IPS DF 6.9 (cell line): ENCODE results near the gene CHM.
"Not testable (repeated sequence)": the region's sequence is repeated elsewhere in the genome, so short reads cannot be mapped to it uniquely, and the experiment has no call there.

Experiments used
- DNase-seq: peaks from one replicate; pipeline ENCODE4 v3.0.0-alpha.2; 2013; ENCODE audit warnings: low read depth, low spot score
- H3K27ac ChIP-seq: one replicate; pipeline ENCODE4 v1.5.1; 2013; ENCODE audit warnings: low read length, control low read depth
- H3K27me3 ChIP-seq: 2 replicates; pipeline ENCODE4 v1.6.1; 2013; ENCODE audit warnings: mild to moderate bottlenecking, low read length; ENCODE audit not compliant: control insufficient read depth, insufficient read depth
- H3K36me3 ChIP-seq: 2 replicates; pipeline ENCODE4 v1.6.1; 2013; ENCODE audit warnings: low read length; ENCODE audit not compliant: control insufficient read depth, insufficient read depth
- H3K4me1 ChIP-seq: 2 replicates; pipeline ENCODE4 v1.6.1; 2013; ENCODE audit warnings: low read length; ENCODE audit not compliant: control insufficient read depth, insufficient read depth
- H3K4me3 ChIP-seq: 2 replicates; pipeline ENCODE4 v1.5.1; 2013; ENCODE audit warnings: mild to moderate bottlenecking, low read length
- H3K9me3 ChIP-seq: 2 replicates; pipeline ENCODE4 v1.6.1; 2013; ENCODE audit warnings: low read length, inconsistent platforms; ENCODE audit not compliant: control insufficient read depth, insufficient read depth
- WGBS: extraction: QIAGEN DNeasy Blood & Tissue Kit; methylation state at CpG from one replicate; pipeline ENCODE4 v1.1.7; 2013; ENCODE audit warnings: mixed read lengths, missing lambda C conversion rate; ENCODE audit not compliant: insufficient read length, insufficient coverage; 5-methylcytosine and 5-hydroxymethylcytosine counted together

The CHM gene

DNA sequence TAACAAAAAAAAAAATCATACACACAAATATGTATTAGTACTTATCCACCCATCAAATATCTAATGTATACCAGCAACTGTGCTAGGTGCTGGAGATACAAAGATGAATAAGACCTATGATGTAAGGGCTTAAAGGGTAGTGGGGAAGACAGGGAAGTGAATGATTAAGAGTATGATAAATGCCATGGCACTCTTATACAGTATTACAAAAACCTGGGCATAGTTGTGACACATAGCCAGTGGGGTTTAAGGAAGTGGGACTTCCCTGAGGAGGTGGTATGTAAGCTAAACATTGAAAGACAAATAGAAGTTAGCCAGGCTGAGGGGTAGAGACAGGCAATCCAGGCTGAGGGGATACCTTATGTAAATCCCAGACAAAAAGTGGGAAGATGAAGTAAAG lies 23.5 kb downstream of the CHM start:
- no peaks in the 10 kb centered on the region for H3K9me3 ChIP-seq
- H3K36me3 ChIP-seq: no peaks in the 10 kb centered on the region
- H3K4me3 ChIP-seq: no peak overlapping the region
- H3K27me3 ChIP-seq: no peaks in the 10 kb centered on the region
- H3K4me1 ChIP-seq: no peaks in the 10 kb centered on the region
- H3K27ac ChIP-seq: no peak overlapping the region
- no peak for DNase-seq

DNA sequence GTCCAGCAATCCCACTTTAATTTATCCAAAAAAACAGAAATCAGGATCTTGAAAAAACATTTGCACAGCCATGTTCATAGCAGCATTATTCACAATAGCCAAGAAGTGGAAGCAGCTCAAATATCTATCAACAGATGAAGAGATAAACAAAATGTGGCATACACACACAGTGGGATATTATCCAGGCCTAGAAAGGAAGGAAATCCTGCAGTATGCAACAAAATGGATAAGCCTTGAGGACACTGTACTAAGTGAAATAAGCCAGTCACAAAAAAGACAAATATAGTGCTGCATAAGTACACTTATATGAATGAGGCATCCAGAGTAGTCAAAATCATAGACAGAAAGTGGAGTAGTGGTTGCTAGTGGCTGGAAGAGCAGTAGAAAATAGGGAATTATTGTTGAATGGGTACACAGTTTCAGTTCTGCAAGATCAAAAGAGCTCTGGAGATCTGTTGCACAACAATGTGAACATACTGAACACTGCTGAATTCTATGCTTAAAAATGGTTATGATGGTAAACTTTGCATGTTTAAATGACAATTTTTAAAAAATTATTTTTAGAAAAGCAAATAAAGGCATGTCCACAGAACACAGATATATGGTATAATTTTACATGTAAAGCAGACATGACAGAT lies 25.6 kb downstream of the CHM start:
- no peaks in the 10 kb centered on the region for H3K4me1 ChIP-seq
- no peak for DNase-seq
- no peaks in the 10 kb centered on the region for H3K9me3 ChIP-seq
- H3K27me3 ChIP-seq: no peaks in the 10 kb centered on the region
- no peak overlapping the region for H3K4me3 ChIP-seq
- no peak overlapping the region for H3K27ac ChIP-seq
- no peaks in the 10 kb centered on the region for H3K36me3 ChIP-seq

DNA sequence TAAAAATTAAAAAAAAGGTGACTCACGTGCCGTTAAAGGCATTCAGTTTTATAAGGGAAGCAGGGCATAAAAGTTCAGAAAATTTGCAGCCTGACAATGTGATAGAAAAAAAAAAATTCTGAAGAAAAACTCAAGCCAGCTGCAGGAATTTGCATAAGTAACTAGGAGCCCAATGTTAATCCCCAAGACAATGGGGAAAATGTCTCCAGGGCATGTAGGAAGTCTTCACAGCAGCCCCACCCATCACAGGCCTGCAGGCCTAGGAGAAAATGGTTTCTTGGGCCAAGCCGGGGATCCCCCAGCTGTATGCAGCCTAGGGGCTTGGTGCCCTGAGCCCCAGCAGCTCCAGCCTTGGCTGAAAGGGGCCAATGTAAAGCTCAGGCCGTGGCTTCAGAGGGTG lies 31.2 kb downstream of the CHM start:
- no CpG with 5 or more reads among the region's 4 CpGs for whole genome bisulfite sequencing
- Histone ChIP-seq H3K9me3 (no peaks in the 10 kb centered on the region), H3K27ac (no peak overlapping the region), H3K4me1 (no peaks in the 10 kb centered on the region), H3K36me3 (no peaks in the 10 kb centered on the region), H3K4me3 (no peak overlapping the region), H3K27me3 (no peaks in the 10 kb centered on the region)
- no peak for DNase-seq

DNA sequence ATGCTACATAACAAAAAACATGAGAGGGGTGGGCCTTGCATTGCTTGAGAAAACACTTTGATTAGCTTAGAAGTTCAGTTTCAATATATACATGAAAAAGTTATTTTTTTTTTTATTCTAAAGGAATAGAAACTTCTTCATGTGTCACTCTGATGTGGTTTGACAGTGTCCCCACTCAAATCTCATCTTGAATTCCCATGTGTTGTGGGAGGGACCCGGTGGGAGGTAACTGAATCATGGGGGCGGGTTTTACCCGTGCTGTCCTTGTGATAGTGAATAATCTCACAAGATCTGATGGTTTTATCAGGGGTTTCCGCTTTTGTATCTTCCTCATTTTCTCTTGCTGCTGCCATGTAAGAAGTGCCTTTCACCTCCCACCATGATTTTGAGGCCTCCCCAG lies 32.4 kb downstream of the CHM start:
- not testable (repeated sequence) for H3K4me1 ChIP-seq, H3K4me3 ChIP-seq, H3K27me3 ChIP-seq, H3K27ac ChIP-seq, H3K36me3 ChIP-seq, H3K9me3 ChIP-seq, DNase-seq
- no CpG with 5 or more reads among the region's 4 CpGs for WGBS

DNA sequence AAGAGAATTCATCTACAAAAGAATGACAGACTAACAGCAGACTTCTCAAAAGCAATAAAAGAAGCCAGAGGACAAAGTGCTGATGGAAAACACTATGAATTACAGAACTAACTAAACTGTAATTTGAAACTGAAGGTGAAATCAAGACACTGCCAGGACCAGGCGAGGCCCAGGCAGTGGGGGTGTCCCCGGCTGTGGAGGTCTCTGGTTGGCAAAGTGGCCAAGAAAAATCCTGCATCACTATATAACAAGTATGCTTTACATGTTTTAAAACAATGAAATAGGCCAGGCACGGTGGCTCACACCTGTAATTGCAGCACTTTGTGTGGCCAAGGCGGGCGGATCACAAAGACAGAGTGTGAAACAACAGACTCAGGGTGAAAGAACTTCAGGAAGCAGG lies 32.9 kb downstream of the CHM start:
- Histone ChIP-seq H3K9me3 (no peaks in the 10 kb centered on the region), H3K27ac (no peak overlapping the region), H3K36me3 (no peaks in the 10 kb centered on the region), H3K4me3 (no peak overlapping the region), H3K27me3 (no peaks in the 10 kb centered on the region), H3K4me1 (no peaks in the 10 kb centered on the region)
- WGBS: no CpG with 5 or more reads among the region's 5 CpGs
- DNase-seq: no peak

DNA sequence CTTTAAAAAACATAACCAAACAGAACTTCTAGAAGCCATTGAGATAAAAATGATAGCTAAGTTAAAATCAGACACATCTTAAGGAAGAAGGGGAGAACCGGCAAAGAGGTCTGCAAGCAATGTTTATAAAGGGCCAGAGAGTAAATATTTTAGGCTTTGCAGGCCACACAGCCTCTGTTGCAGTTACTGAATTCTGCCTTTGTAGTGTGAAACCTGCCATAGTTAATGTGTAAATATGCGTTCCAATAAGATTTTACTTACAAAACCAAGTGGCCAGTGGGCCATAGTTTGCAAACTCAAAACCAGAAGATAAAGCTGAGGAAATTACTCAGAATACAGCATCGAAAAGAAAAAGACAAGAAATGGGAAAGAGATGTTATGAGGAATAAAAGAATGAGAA lies 33.6 kb downstream of the CHM start:
- H3K4me3 ChIP-seq: no peak overlapping the region
- no peaks in the 10 kb centered on the region for H3K4me1 ChIP-seq
- no peak for DNase-seq
- no peak overlapping the region for H3K27ac ChIP-seq
- WGBS: no CpG with 5 or more reads among the region's 3 CpGs
- no peaks in the 10 kb centered on the region for H3K36me3 ChIP-seq
- no peaks in the 10 kb centered on the region for H3K9me3 ChIP-seq
- no peaks in the 10 kb centered on the region for H3K27me3 ChIP-seq

DNA sequence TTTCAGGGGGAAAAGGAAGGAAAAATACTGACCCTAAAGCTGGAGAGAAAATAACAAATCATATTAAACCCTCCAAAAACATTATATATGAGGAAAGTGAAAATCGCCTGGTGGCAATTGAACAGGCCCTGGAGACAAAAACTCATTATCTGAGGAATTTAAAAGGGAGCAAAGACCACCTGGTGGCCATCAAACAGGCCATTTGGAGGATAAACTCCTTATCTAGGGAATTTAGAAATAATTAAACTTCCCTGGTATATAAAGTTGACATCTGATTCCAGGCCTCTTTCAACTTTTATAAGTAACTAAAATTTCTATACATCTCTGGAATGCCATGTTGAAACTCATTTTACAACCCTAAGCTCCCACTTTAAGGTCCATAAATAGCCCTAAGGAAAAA lies 35.2 kb downstream of the CHM start:
- DNase-seq: no peak
- no peak overlapping the region for H3K27ac ChIP-seq
- H3K36me3 ChIP-seq: no peaks in the 10 kb centered on the region
- H3K4me1 ChIP-seq: no peaks in the 10 kb centered on the region
- H3K4me3 ChIP-seq: no peak overlapping the region
- no peaks in the 10 kb centered on the region for H3K27me3 ChIP-seq
- WGBS: no CpG with 5 or more reads among the region's 1 CpG
- H3K9me3 ChIP-seq: no peaks in the 10 kb centered on the region

DNA sequence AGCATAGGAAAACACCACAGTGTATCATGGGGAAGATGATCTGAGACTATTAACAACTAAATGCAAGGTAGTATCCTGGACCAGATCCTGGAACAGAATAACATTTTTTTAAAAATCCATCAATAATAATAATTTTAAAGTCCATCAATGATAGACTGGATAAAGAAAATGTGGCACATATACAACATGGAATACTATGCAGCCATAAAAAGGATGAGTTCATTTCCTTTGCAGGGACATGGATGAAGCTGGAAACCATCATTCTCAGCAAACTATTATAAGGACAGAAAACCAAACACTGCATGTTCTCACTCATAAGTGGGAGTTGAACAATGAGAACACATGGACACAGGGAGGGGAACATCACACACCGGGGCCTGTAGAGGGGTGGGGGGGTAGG lies 37.6 kb downstream of the CHM start:
- no CpG with 5 or more reads among the region's 1 CpG for WGBS
- not testable (repeated sequence) for DNase-seq, H3K27ac ChIP-seq, H3K36me3 ChIP-seq, H3K27me3 ChIP-seq, H3K4me3 ChIP-seq, H3K9me3 ChIP-seq, H3K4me1 ChIP-seq

DNA sequence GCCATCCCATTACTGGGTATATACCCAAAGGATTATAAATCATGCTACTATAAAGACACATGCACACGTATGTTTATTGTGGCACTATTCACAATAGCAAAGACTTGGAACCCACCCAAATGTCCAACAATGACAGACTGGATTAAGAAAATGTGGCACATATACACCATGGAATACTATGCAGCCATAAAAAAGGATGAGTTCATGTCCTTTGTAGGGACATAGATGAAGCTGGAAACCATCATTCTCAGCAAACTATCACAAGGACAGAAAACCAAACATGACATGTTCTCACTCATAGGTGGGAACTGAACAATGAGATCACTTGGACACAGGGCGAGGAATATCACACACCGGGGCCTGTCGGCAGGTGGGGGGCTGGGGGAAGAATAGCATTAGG lies 39.5 kb downstream of the CHM start:
- not testable (repeated sequence) for H3K9me3 ChIP-seq, DNase-seq, H3K36me3 ChIP-seq, H3K27ac ChIP-seq, H3K4me1 ChIP-seq, H3K27me3 ChIP-seq, H3K4me3 ChIP-seq
- no CpG with 5 or more reads among the region's 4 CpGs for WGBS

DNA sequence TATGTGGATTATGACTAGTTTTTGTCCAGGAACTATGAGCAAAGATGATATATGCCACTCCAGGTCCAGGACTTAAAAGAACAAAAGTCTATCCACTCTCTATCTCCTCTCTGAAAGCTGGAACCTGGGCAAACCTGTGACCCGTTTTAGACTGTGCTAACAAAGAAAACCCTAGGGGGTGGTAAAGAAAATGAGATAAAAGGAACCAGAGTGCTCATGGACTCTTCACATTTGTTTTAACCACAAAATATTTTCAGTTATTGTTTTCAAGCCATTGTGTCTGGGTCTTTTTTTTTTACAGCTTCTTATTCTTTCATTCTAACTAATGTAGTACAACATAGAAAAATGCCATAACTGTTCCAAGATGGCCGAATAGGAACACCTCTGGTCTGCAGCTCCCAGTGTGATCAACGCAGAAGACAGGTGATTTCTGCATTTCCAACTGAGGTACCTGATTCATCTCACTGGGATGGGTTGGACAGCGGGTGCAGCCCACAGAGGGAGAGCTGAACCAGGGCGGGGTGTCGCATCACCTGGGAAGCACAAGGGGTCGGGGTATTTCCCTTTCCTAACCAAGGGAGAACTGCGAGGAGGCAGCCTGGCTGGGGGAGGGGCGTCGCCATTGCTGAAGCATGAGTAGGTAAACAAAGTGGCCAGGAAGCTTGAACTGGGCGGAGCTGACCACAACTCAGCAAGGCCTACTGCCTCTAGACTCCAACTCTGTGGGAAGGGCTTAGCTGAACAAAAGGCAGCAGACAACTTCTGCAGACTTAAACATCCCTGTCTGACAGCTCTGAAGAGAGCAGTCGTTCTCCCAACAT lies 45.1 kb downstream of the CHM start:
- no CpG with 5 or more reads among the region's 12 CpGs for WGBS
- no peak overlapping the region for H3K27ac ChIP-seq
- no peak for DNase-seq
- H3K4me3 ChIP-seq: no peak overlapping the region
- H3K27me3 ChIP-seq: no peaks in the 10 kb centered on the region
- no peaks in the 10 kb centered on the region for H3K36me3 ChIP-seq
- no peaks in the 10 kb centered on the region for H3K4me1 ChIP-seq
- no peaks in the 10 kb centered on the region for H3K9me3 ChIP-seq

DNA sequence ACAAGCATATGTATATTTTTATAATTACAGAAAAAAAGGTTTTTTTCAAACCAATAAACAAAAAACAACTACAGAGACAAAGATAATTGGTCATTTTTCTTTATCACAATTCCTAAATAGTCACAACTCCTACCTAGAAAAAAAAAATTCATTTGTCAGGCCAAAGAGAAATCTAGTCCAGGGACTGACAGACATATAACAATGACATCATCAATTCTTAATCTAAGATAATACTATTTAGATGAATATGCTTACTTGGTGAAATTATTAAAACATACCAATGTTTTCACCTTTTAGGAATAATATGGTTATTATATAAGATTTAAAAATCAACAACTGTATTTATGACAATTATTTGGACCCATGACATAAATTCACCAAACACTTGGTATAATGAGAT lies 48.4 kb downstream of the CHM start:
- no peak overlapping the region for H3K27ac ChIP-seq
- H3K4me1 ChIP-seq: peaks cover 1% of the 10 kb centered on the region; the same call in 1 of the 2 replicates
- DNase-seq: no peak
- no peaks in the 10 kb centered on the region for H3K27me3 ChIP-seq
- no peak overlapping the region for H3K4me3 ChIP-seq
- no peaks in the 10 kb centered on the region for H3K9me3 ChIP-seq
- no peaks in the 10 kb centered on the region for H3K36me3 ChIP-seq
